Caco-2 (cell line): ENCODE results near the gene PNPLA3. TPM values are rescaled to one million over a fixed set of nuclear protein-coding genes. Genes with fewer than 3 reads are reported as not detected.
A peak's percentile ranks its signal among the peaks of the same experiment; 100 is the strongest.

ENCODE experiments used
- BruUV-seq: library from RNA; stranded (reverse); fragments of 400-500 nt; replicated peaks from 2 replicates; lab custom pipeline; 2021; lab: Mats Ljungman, UMichigan
- CTCF ChIA-PET: fragments of 300-600 bp; sonication (Branson Sonifier 250); formaldehyde crosslinking; loops from one replicate; lab custom pipeline; 2022; ENCODE audit warnings: antibody characterized with exemption; lab: Charles Lee
- POLR2A ChIA-PET: fragments of 300-600 bp; sonication (Branson Sonifier 250); formaldehyde crosslinking; loops from one replicate; lab custom pipeline; 2022; ENCODE audit warnings: antibody characterized with exemption; lab: Charles Lee
- DNase-seq, 2 experiments: peaks; one replicate each; pipeline versions ENCODE4 v3.0.0 to v3.0.0-alpha.2; 2020 to 2022
- H3K27me3 ChIP-seq: replicated peaks from 2 replicates; pipeline ENCODE4 v1.6.0; 2011; ENCODE audit warnings: low read length; ENCODE audit not compliant: control insufficient read depth, insufficient read depth
- H3K36me3 ChIP-seq: 2 replicates; pipeline ENCODE4 v1.5.1; 2011; ENCODE audit warnings: low read length; ENCODE audit not compliant: control insufficient read depth, insufficient read depth
- H3K4me1 ChIP-seq: fragments of 250-450 bp; sonication (Bioruptor Pico); 2 replicates; pipeline ENCODE4 v1.5.1; 2020; ENCODE audit warnings: mild to moderate bottlenecking
- H3K4me3 ChIP-seq: 2 replicates; pipeline ENCODE4 v1.5.1; 2011; ENCODE audit warnings: low read depth, mild to moderate bottlenecking, control low read depth, low read length
- H3K9me3 ChIP-seq: fragments of 250-450 bp; sonication (Bioruptor Pico); 2 replicates; pipeline ENCODE4 v1.5.1; 2020; ENCODE audit warnings: mild to moderate bottlenecking, moderate library complexity
- H3K27ac Mint-ChIP-seq: one replicate; pipeline ENCODE4 v1.8.0; 2022; ENCODE audit warnings: mixed read lengths; ENCODE audit not compliant: unreplicated experiment
- H3K27me3 Mint-ChIP-seq: one replicate; pipeline ENCODE4 v1.8.0; 2022; ENCODE audit warnings: mixed read lengths; ENCODE audit not compliant: insufficient read depth, unreplicated experiment
- H3K36me3 Mint-ChIP-seq: one replicate; pipeline ENCODE4 v1.8.0; 2022; ENCODE audit warnings: mild to moderate bottlenecking, mixed read lengths; ENCODE audit not compliant: insufficient read depth, unreplicated experiment
- H3K4me1 Mint-ChIP-seq: one replicate; pipeline ENCODE4 v1.8.0; 2022; ENCODE audit warnings: low read depth, mixed read lengths; ENCODE audit not compliant: unreplicated experiment
- H3K4me3 Mint-ChIP-seq: one replicate; pipeline ENCODE4 v1.8.0; 2022; ENCODE audit warnings: mild to moderate bottlenecking, moderate library complexity, mixed read lengths; ENCODE audit not compliant: unreplicated experiment
- H3K9me3 Mint-ChIP-seq: one replicate; pipeline ENCODE4 v1.8.0; 2022; ENCODE audit warnings: mixed read lengths; ENCODE audit not compliant: unreplicated experiment
- intact Hi-C: fragments of 100-400 bp; cut with micrococcal nuclease; formaldehyde crosslinking; loops from one replicate; pipeline ENCODE4 v1.10.0; 2022; ENCODE audit not compliant: unreplicated experiment
- total RNA-seq: library from RNA; stranded (reverse); gene quantifications from 2 replicates; pipeline ENCODE4 v1.2.3, GENCODE V29; 2022
- TF ChIP-seq, protein P1 (sequence below), 2 experiments: fragments of 200-600 bp in 1 of 2; IDR thresholded peaks; 1 replicate in 1 of 2; 2 replicates in 1 of 2; pipeline versions ENCODE4 v1.5.1 to v1.8.0; 2011 to 2022; ENCODE audit warnings: antibody characterized with exemption in 1 of 2, control low read depth in 1 of 2, inconsistent platforms in 1 of 2, low read depth in 1 of 2, low read length in 1 of 2, mild to moderate bottlenecking in 1 of 2, moderate library complexity in 1 of 2; ENCODE audit not compliant: insufficient read depth in 1 of 2, severe bottlenecking in 1 of 2, unreplicated experiment in 1 of 2

Gene PNPLA3
- total RNA-seq, 1 experiment from 2014 or later, result 5.0 TPM

DNA sequence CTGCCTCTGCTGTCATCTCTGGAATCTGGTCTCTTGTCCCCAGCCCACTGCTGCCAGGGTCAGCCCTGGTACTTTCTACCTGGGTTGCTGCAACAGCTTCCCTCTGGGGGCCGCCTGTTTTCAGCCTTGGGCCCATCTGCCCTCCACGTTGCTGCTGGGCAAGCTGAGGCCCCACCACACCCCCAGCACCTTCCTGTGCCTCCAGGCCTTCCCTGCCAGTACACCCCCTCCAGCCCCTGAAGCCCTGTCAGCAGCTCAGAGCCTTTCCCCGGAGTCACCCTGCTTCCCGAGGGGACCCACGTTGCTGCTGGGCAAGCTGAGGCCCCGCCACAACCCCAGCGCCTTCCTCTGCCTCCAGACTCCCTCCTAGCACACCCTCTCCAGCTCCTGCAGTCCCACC is 28.4 kb downstream of the PNPLA3 start:
- intact Hi-C loops, result no loop called here
- TF ChIP-seq, protein P1, sequence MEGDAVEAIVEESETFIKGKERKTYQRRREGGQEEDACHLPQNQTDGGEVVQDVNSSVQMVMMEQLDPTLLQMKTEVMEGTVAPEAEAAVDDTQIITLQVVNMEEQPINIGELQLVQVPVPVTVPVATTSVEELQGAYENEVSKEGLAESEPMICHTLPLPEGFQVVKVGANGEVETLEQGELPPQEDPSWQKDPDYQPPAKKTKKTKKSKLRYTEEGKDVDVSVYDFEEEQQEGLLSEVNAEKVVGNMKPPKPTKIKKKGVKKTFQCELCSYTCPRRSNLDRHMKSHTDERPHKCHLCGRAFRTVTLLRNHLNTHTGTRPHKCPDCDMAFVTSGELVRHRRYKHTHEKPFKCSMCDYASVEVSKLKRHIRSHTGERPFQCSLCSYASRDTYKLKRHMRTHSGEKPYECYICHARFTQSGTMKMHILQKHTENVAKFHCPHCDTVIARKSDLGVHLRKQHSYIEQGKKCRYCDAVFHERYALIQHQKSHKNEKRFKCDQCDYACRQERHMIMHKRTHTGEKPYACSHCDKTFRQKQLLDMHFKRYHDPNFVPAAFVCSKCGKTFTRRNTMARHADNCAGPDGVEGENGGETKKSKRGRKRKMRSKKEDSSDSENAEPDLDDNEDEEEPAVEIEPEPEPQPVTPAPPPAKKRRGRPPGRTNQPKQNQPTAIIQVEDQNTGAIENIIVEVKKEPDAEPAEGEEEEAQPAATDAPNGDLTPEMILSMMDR (IDR thresholded peaks at IDR 0.05; ENCODE audit: insufficient read depth in 1 of 2, low read depth in 1 of 2, low read length in 1 of 2, severe bottlenecking in 1 of 2, unreplicated experiment in 1 of 2), result no peak
- Histone ChIP-seq H3K4me3 (no peak overlapping the region), H3K36me3 (no peaks in the 10 kb centered on the region), H3K27me3 (no peaks in the 10 kb centered on the region), H3K4me1 (no peaks in the 10 kb centered on the region; the same call in 1 of the 2 replicates), H3K9me3 (no peaks in the 10 kb centered on the region)
- Mint-ChIP-seq H3K4me1 (peaks cover 6% of the 10 kb centered on the region), H3K9me3 (no peaks in the 10 kb centered on the region), H3K36me3 (no peaks in the 10 kb centered on the region), H3K27me3 (no peaks in the 10 kb centered on the region), H3K27ac (no peak overlapping the region), H3K4me3 (no peak overlapping the region)
- BruUV-seq, result no TSS peak
- POLR2A ChIA-PET, result no interaction called here
- DNase-seq, result no peak
- CTCF ChIA-PET, result interaction anchor here (0.6 kb wide), 1 partner anchor 1295 kb away, joined by 3 read pairs; no protein-coding TSS in a partner anchor

DNA sequence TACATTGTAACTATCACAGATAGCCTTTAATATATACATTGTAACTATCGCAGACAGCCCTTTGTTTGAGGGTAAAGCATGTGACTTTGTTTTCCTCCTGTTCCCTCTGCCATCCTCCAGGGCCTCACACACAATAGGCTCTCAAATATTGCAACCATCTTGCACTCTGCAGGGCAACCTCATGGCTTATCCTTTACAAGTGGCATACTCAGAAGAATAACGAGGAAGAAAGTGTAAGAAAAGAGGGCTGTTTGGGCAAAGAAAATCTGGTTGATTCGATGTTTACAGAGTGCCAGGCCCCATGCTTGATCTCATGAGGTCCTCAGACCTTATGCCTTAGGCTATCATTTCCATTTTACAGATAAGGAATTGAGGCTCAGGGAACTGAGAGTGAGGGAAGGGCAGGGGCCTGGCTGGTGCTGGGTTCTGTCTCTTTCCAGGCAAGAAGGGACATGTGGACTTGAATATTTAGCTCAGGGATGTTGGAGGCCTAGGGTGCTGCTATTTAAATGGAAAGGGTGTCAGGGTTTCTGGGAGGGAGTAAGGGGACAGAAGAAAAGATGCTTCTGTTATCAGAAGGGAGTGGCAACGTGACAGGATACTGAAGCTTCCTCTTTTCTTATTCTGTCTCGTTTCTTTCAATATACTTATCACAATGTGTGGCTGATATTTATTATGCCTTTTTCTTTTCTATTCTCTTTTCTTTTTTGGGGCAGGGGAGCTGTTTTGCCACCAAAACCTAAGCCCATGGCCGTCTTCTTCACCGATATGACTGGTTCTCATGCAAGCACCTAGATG is 30.6 kb downstream of the PNPLA3 start:
- Histone ChIP-seq H3K36me3 (no peaks in the 10 kb centered on the region; the same call in 1 of the 2 replicates), H3K4me3 (peak overlapping the region; percentile 82), H3K4me1 (no peaks in the 10 kb centered on the region; the same call in 1 of the 2 replicates), H3K27me3 (no peaks in the 10 kb centered on the region), H3K9me3 (no peaks in the 10 kb centered on the region)
- Mint-ChIP-seq H3K4me1 (peaks cover 6% of the 10 kb centered on the region), H3K4me3 (peak overlapping the region; percentile 85), H3K27me3 (no peaks in the 10 kb centered on the region), H3K27ac (peak overlapping the region; percentile 79), H3K9me3 (no peaks in the 10 kb centered on the region), H3K36me3 (no peaks in the 10 kb centered on the region)
- no TSS peak for BruUV-seq
- intact Hi-C loops, result no loop called here
- no peak for DNase-seq
- TF ChIP-seq, protein P1 (IDR thresholded peaks at IDR 0.05; ENCODE audit: insufficient read depth in 1 of 2, low read depth in 1 of 2, low read length in 1 of 2, severe bottlenecking in 1 of 2, unreplicated experiment in 1 of 2), result no peak
- POLR2A ChIA-PET, result no interaction called here
- CTCF ChIA-PET, result interaction anchor here (1.5 to 2.0 kb wide), 2 partner anchors 8 to 132 kb away, joined by 5 to 16 read pairs; no protein-coding TSS in a partner anchor

DNA sequence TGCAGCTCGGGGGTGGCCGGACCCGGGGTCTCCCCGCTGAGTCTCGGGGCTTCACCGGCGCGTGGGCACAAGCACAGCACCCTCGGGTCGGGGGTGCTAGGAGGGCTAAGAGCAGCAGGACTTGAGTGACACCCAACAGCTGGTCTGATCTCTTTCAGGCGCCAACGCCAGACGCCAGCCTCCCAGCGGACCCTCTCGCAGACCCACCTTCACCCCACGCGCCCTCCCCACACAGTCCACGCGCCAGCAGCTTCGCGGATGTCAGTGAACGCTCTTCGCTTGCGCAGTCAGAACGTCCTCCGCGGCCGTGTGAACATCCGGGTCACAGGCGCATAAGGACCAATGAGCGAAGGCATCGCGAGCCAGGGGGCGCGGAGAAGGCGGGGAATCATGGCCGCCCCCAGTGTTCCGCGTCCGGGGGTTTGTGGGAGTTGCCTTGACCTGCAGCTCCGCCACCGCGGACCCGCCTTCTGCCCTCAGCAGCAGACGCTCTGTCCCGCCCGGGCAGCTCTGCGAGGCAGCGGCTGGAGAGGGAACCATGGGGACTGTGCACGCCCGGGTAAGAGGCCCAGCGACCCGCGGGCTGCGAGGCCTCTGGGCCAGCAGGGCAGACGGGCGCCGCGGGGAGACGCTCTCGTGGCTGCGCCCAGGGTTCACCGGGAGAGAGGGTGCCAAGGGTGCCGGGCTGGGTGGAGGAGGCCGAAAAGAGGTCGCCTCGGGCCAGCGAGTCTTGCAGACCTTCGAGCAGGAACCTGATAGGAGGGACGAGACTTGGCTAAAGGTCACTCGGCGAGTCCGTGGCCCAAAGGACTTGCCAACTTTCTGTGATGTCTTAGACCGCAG is 31.7 kb downstream of the PNPLA3 start, which contains the start of gene SAMM50:
TSS of gene SAMM50 (plus strand) at position 403 of the 843 bp plus-strand sequence. CDS start at position 539, 136 bp downstream.
- no peaks in the 10 kb centered on the region; the same call in 1 of the 2 replicates for H3K4me1 ChIP-seq
- H3K36me3 ChIP-seq, result no peaks in the 10 kb centered on the region; the same call in 1 of the 2 replicates
- Mint-ChIP-seq H3K4me3 (peak within 1 kb of the TSS; percentile 85), H3K9me3 (no peaks in the 10 kb centered on the region), H3K27ac (peak within 1 kb of the TSS; percentile 79), H3K27me3 (no peaks in the 10 kb centered on the region), H3K4me1 (peaks cover 6% of the 10 kb centered on the region), H3K36me3 (no peaks in the 10 kb centered on the region)
- TF ChIP-seq, protein P1 (IDR thresholded peaks at IDR 0.05; ENCODE audit: insufficient read depth in 1 of 2, low read depth in 1 of 2, low read length in 1 of 2, severe bottlenecking in 1 of 2, unreplicated experiment in 1 of 2), result no peak
- POLR2A ChIA-PET, result no interaction called here
- DNase-seq, result peak; percentile 91 to 92
- no TSS peak for BruUV-seq
- CTCF ChIA-PET, result interaction anchor here (0.5 to 2.0 kb wide), 3 partner anchors 9 to 130 kb away, joined by 3 to 16 read pairs (median 5); no protein-coding TSS in a partner anchor
- H3K9me3 ChIP-seq, result no peaks in the 10 kb centered on the region
- peak within 1 kb of the TSS; percentile 82 for H3K4me3 ChIP-seq
- intact Hi-C loops, result no loop called here
- H3K27me3 ChIP-seq, result no peaks in the 10 kb centered on the region
